Caco-2 (cell line): Measurements from ENCODE around the gene RHBDD2. TPM values are rescaled to one million over a fixed set of nuclear protein-coding genes. Genes with fewer than 3 reads are reported as not detected.
"Not testable (repeated sequence)": the region's sequence is repeated elsewhere in the genome, so short reads cannot be mapped to it uniquely, and the experiment has no call there.

ENCODE experiments used
- BruUV-seq: library from RNA; stranded (reverse); fragments of 400-500 nt; replicated peaks from 2 replicates; lab custom pipeline; 2021; lab: Mats Ljungman, UMichigan
- CTCF ChIA-PET: fragments of 300-600 bp; sonication (Branson Sonifier 250); formaldehyde crosslinking; loops from one replicate; lab custom pipeline; 2022; ENCODE audit warnings: antibody characterized with exemption; lab: Charles Lee
- POLR2A ChIA-PET: fragments of 300-600 bp; sonication (Branson Sonifier 250); formaldehyde crosslinking; loops from one replicate; lab custom pipeline; 2022; ENCODE audit warnings: antibody characterized with exemption; lab: Charles Lee
- DNase-seq, 2 experiments: peaks; one replicate each; pipeline versions ENCODE4 v3.0.0 to v3.0.0-alpha.2; 2020 to 2022
- H3K27me3 ChIP-seq: replicated peaks from 2 replicates; pipeline ENCODE4 v1.6.0; 2011; ENCODE audit warnings: low read length; ENCODE audit not compliant: control insufficient read depth, insufficient read depth
- H3K36me3 ChIP-seq: 2 replicates; pipeline ENCODE4 v1.5.1; 2011; ENCODE audit warnings: low read length; ENCODE audit not compliant: control insufficient read depth, insufficient read depth
- H3K4me1 ChIP-seq: fragments of 250-450 bp; sonication (Bioruptor Pico); 2 replicates; pipeline ENCODE4 v1.5.1; 2020; ENCODE audit warnings: mild to moderate bottlenecking
- H3K4me3 ChIP-seq: 2 replicates; pipeline ENCODE4 v1.5.1; 2011; ENCODE audit warnings: low read depth, mild to moderate bottlenecking, control low read depth, low read length
- H3K9me3 ChIP-seq: fragments of 250-450 bp; sonication (Bioruptor Pico); 2 replicates; pipeline ENCODE4 v1.5.1; 2020; ENCODE audit warnings: mild to moderate bottlenecking, moderate library complexity
- H3K27ac Mint-ChIP-seq: one replicate; pipeline ENCODE4 v1.8.0; 2022; ENCODE audit warnings: mixed read lengths; ENCODE audit not compliant: unreplicated experiment
- H3K27me3 Mint-ChIP-seq: one replicate; pipeline ENCODE4 v1.8.0; 2022; ENCODE audit warnings: mixed read lengths; ENCODE audit not compliant: insufficient read depth, unreplicated experiment
- H3K36me3 Mint-ChIP-seq: one replicate; pipeline ENCODE4 v1.8.0; 2022; ENCODE audit warnings: mild to moderate bottlenecking, mixed read lengths; ENCODE audit not compliant: insufficient read depth, unreplicated experiment
- H3K4me1 Mint-ChIP-seq: one replicate; pipeline ENCODE4 v1.8.0; 2022; ENCODE audit warnings: low read depth, mixed read lengths; ENCODE audit not compliant: unreplicated experiment
- H3K4me3 Mint-ChIP-seq: one replicate; pipeline ENCODE4 v1.8.0; 2022; ENCODE audit warnings: mild to moderate bottlenecking, moderate library complexity, mixed read lengths; ENCODE audit not compliant: unreplicated experiment
- H3K9me3 Mint-ChIP-seq: one replicate; pipeline ENCODE4 v1.8.0; 2022; ENCODE audit warnings: mixed read lengths; ENCODE audit not compliant: unreplicated experiment
- CTCF ChIP-seq, 2 experiments: fragments of 200-600 bp in 1 of 2; IDR thresholded peaks; 1 replicate in 1 of 2; 2 replicates in 1 of 2; pipeline versions ENCODE4 v1.5.1 to v1.8.0; 2011 to 2022; ENCODE audit warnings: antibody characterized with exemption in 1 of 2, control low read depth in 1 of 2, inconsistent platforms in 1 of 2, low read depth in 1 of 2, low read length in 1 of 2, mild to moderate bottlenecking in 1 of 2, moderate library complexity in 1 of 2; ENCODE audit not compliant: insufficient read depth in 1 of 2, severe bottlenecking in 1 of 2, unreplicated experiment in 1 of 2
- intact Hi-C: fragments of 100-400 bp; cut with micrococcal nuclease; formaldehyde crosslinking; loops from one replicate; pipeline ENCODE4 v1.10.0; 2022; ENCODE audit not compliant: unreplicated experiment
- total RNA-seq: library from RNA; stranded (reverse); gene quantifications from 2 replicates; pipeline ENCODE4 v1.2.3, GENCODE V29; 2022

RHBDD2 gene
- total RNA-seq, 1 experiment from 2014 or later: 55.6 TPM

- no peak for TF ChIP-seq CTCF (IDR thresholded peaks at IDR 0.05; ENCODE audit: insufficient read depth in 1 of 2, low read depth in 1 of 2, low read length in 1 of 2, severe bottlenecking in 1 of 2, unreplicated experiment in 1 of 2)
- intact Hi-C loops: loop anchor here (10.0 kb wide), 1 partner anchor 123 kb away; the partner anchor contains the start of gene TMEM120A
- H3K27ac Mint-ChIP-seq: no peak overlapping the region
- no peaks in the 10 kb centered on the region for H3K9me3 Mint-ChIP-seq
- H3K4me1 Mint-ChIP-seq: peaks cover 2% of the 10 kb centered on the region
- Histone ChIP-seq H3K36me3 (no peaks in the 10 kb centered on the region), H3K9me3 (no peaks in the 10 kb centered on the region), H3K4me3 (no peak overlapping the region), H3K4me1 (peaks cover 1% of the 10 kb centered on the region; the same call in 1 of the 2 replicates), H3K27me3 (no peaks in the 10 kb centered on the region)
- BruUV-seq: no TSS peak
- POLR2A ChIA-PET: no interaction called here
- no peaks in the 10 kb centered on the region for H3K36me3 Mint-ChIP-seq
- H3K27me3 Mint-ChIP-seq: no peaks in the 10 kb centered on the region
- CTCF ChIA-PET: interaction anchor here (2.0 kb wide), 1 partner anchor 148 kb away, joined by 5 read pairs; no protein-coding TSS in a partner anchor
- no peak for DNase-seq
- no peak overlapping the region for H3K4me3 Mint-ChIP-seq
Observed at GRCh38 chr7:75872073-75872782, 6.6 kb upstream of the RHBDD2 start.

- H3K4me3 Mint-ChIP-seq, DNase-seq, H3K9me3 Mint-ChIP-seq, H3K4me3 ChIP-seq, H3K4me1 ChIP-seq, H3K9me3 ChIP-seq, H3K4me1 Mint-ChIP-seq, BruUV-seq, H3K27me3 ChIP-seq, POLR2A ChIA-PET, H3K36me3 ChIP-seq, H3K27ac Mint-ChIP-seq, H3K27me3 Mint-ChIP-seq, CTCF ChIA-PET: not testable (repeated sequence)
- H3K36me3 Mint-ChIP-seq: peaks cover 10% of the 10 kb centered on the region
- intact Hi-C loops: loop anchor here (10.0 kb wide), 1 partner anchor 121 kb away; the partner anchor contains the start of gene TMEM120A
Observed at GRCh38 chr7:75874180-75874579, 4.7 kb upstream of the RHBDD2 start.

GRCh38 chr7:75875113-75876080 is 3.4 kb upstream of the RHBDD2 start:
- Histone ChIP-seq H3K27me3 (no peaks in the 10 kb centered on the region), H3K4me3 (no peak overlapping the region), H3K9me3 (no peaks in the 10 kb centered on the region), H3K36me3 (no peaks in the 10 kb centered on the region), H3K4me1 (peaks cover 6% of the 10 kb centered on the region)
- Mint-ChIP-seq H3K36me3 (peaks cover 22% of the 10 kb centered on the region), H3K9me3 (no peaks in the 10 kb centered on the region), H3K27ac (no peak overlapping the region), H3K27me3 (no peaks in the 10 kb centered on the region), H3K4me3 (no peak overlapping the region), H3K4me1 (peaks cover 8% of the 10 kb centered on the region)
- intact Hi-C loops: loop anchor here (5.0 to 10.0 kb wide), 2 partner anchors 82 to 119 kb away; partner anchors contain the start of gene TMEM120A
- no peak for TF ChIP-seq CTCF (IDR thresholded peaks at IDR 0.05; ENCODE audit: insufficient read depth in 1 of 2, low read depth in 1 of 2, low read length in 1 of 2, severe bottlenecking in 1 of 2, unreplicated experiment in 1 of 2)
- no TSS peak for BruUV-seq
- ChIA-PET CTCF (no interaction called here), POLR2A (no interaction called here)
- no peak for DNase-seq
